SJCRH30 (cell line): Measurements from ENCODE around the gene ARHGAP27. TPM values are rescaled to one million over a fixed set of nuclear protein-coding genes. Genes with fewer than 3 reads are reported as not detected.

Experiments used
- DNase-seq, 2 experiments: peaks; one replicate each; pipeline ENCODE4 v3.0.0-alpha.2; 2015 to 2020
- H3K27ac ChIP-seq: fragments of 250-450 bp; sonication (Bioruptor Pico); 2 replicates; pipeline ENCODE4 v1.5.1; 2020; ENCODE audit warnings: mild to moderate bottlenecking, moderate library complexity
- H3K27me3 ChIP-seq: fragments of 250-450 bp; sonication (Bioruptor Pico); 2 replicates; pipeline ENCODE4 v1.5.1; 2020; ENCODE audit warnings: mild to moderate bottlenecking, moderate library complexity
- H3K36me3 ChIP-seq: fragments of 250-450 bp; sonication (Bioruptor Pico); 2 replicates; pipeline ENCODE4 v1.5.1; 2020; ENCODE audit warnings: mild to moderate bottlenecking, moderate library complexity
- H3K4me1 ChIP-seq: fragments of 250-450 bp; sonication (Bioruptor Pico); 2 replicates; pipeline ENCODE4 v1.5.1; 2020; ENCODE audit warnings: mild to moderate bottlenecking, moderate library complexity
- H3K4me3 ChIP-seq: fragments of 250-450 bp; sonication (Bioruptor Pico); 2 replicates; pipeline ENCODE4 v1.5.1; 2020; ENCODE audit warnings: mild to moderate bottlenecking, moderate library complexity
- H3K9me3 ChIP-seq: fragments of 250-450 bp; sonication (Bioruptor Pico); replicated peaks from 2 replicates; pipeline ENCODE4 v1.5.1; 2020; ENCODE audit warnings: mild to moderate bottlenecking, moderate library complexity
- total RNA-seq: library from RNA; depleted of rRNA; stranded (reverse); fragments of >200 nt; shearing (Covaris generic); gene quantifications from 2 replicates; pipeline ENCODE4 v1.2.3, GENCODE V29; 2014

ARHGAP27 gene
- total RNA-seq, 1 experiment from 2014 or later: 2.2 TPM

DNA sequence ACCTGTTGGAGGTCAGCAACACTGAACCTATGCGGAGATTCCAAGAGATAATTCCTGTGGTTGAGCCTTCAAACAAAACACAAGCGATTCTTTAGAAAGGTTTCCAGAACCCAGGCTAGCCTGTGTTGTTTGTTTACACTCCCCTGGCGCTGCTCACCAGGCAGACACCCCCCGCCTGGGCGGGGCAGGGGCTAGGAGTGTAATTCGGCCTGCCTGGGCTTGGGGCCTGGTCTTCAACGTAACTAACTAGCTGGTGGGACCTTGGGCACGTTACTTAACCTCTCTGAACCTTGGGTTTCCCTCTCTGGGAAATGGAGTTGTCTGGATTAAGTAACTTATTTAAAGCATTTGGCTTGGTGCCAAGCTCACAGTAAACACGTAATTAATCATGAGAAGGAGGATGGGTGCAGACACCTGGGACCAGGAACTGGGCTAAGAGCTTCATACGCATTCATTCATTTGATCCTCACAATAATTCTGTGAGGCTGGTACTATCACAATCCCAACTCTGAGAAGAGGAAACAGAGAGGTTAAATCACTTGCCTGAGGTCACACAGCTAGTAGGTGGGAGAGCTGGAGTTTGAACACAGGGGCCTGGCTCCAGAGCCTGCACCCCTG, 7.6 kb upstream of the ARHGAP27 start:
- Histone ChIP-seq H3K36me3 (no peaks in the 10 kb centered on the region), H3K4me1 (0 out of 2 replicates have a peak, but pooled peaks cover 5% of the 10 kb centered on the region), H3K9me3 (no peaks in the 10 kb centered on the region), H3K27me3 (no peaks in the 10 kb centered on the region), H3K4me3 (no peak overlapping the region), H3K27ac (no peak overlapping the region)
- no peak for DNase-seq

DNA sequence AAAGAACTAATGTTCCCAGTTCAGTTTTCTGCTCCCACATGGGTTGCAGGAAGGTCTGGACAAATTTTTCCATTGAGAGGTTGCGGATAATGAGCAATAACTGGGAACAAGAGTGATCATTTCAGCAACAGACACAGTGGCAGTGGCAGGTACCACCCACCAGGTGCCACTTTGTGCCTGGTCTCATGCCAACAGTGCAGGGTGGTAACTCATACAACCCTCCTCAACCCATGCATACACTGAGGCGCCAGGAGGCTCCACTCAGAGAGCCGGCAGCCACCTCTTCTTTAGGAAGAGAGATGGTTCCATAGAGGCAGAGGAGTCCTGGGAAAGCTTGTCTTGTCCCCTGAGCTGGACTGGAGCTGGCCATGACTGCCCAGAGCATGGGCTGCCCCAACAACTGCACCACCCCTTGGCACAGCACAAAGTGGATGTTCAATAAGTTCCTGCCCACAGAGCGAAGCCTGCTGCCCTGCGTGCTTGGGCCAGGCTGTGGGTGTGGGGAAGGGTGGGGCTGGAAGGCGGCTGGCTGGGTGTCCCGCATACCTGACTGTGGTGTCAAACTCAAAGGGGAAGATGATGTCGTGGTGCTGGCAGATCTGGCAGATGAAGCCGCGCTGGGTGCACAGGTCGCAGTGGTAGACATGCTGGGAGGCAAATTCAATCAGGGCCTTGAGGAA, 6.4 kb upstream of the ARHGAP27 start:
- DNase-seq: no peak
- Histone ChIP-seq H3K4me1 (0 out of 2 replicates have a peak, but pooled peaks cover 5% of the 10 kb centered on the region), H3K36me3 (no peaks in the 10 kb centered on the region), H3K4me3 (no peak overlapping the region), H3K27ac (no peak overlapping the region), H3K27me3 (no peaks in the 10 kb centered on the region), H3K9me3 (no peaks in the 10 kb centered on the region)

DNA sequence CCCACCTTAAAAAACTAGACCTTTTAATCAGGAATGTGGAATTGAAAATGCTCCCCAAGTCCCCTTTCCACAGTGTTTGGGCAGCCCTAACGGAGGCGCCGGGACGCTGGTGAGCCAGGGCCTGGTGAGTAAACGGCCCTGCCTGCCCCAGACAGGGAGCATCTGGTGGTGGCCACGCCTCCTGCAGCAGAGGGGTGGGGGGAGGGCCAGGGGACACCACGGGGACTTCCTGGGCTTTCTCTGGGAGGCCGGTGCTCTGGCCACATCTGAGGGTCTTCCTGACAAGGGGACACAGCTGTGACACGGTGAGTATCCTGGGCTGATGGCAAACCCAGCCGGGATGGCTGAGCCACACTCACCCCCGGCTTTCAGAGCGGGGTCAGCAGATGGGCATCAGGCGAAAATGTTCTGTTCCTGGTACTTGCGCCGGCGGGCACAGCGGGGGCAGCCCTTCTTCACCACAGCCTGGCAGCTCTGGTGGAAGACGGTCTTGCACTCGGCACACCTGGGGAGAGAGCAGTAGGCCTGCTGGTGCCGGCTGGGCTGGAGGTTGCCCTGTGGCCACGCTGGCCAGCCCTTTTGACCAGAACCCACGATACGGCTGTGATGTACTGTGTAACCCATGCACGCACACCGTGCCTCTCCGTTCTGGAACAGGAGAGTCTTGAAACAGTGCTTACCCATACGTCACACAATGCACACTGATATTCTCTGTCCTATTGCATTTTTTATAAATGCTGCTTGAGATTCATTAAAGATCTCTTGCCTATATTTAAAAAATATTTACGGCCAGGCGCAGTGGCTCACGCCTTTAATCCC, 5.0 kb upstream of the ARHGAP27 start:
- no peak overlapping the region for H3K27ac ChIP-seq
- DNase-seq: peak in 1 of 2 experiments; percentile 39
- H3K27me3 ChIP-seq: no peaks in the 10 kb centered on the region
- H3K4me1 ChIP-seq: 0 out of 2 replicates have a peak, but pooled peaks cover 5% of the 10 kb centered on the region
- no peaks in the 10 kb centered on the region for H3K9me3 ChIP-seq
- H3K36me3 ChIP-seq: no peaks in the 10 kb centered on the region
- H3K4me3 ChIP-seq: no peak overlapping the region

DNA sequence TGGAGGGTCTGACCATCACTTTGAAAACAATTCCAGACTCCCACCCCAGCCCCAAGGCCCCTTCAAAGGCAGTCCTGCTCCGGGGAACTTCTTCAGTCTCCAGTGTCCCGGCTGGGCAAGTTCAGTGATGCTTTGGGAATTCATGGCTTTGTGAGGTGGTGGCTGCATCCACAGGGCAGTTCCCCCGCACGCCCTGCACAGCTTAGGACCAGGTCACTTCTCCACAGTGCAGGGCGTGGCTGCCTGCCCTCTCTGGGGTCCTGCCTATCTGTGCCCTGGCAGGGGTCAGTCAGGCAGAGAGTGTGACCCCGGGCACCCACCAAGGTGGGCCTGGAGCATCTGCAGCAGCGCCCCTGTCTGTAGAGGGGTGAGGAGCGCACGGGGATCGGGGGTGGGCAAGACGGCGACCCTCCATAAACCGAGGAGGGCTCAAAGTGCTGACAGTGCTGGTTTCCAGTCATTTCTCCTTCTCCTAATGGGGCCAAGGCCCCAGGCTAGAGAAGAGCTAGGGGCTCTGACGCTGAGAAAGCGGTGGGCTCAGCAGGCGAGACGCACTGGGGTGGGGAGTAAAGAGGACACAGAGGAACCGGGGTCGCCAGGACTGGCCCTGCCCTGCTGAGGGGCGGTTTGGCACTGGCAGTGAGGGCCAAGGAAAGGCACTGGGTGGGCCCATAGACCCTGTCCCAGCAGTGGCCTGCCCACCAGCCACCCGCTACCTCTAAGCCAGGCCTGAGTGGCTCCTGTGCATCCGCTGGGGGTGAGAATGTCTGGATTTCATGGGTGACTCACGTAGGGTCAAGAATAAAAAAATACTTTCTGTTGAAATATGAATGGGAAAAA, 4.2 kb upstream of the ARHGAP27 start:
- no peak for DNase-seq
- Histone ChIP-seq H3K27ac (no peak overlapping the region), H3K36me3 (no peaks in the 10 kb centered on the region), H3K9me3 (no peaks in the 10 kb centered on the region), H3K4me1 (0 out of 2 replicates have a peak, but pooled peaks cover 5% of the 10 kb centered on the region), H3K4me3 (no peak overlapping the region), H3K27me3 (no peaks in the 10 kb centered on the region)

DNA sequence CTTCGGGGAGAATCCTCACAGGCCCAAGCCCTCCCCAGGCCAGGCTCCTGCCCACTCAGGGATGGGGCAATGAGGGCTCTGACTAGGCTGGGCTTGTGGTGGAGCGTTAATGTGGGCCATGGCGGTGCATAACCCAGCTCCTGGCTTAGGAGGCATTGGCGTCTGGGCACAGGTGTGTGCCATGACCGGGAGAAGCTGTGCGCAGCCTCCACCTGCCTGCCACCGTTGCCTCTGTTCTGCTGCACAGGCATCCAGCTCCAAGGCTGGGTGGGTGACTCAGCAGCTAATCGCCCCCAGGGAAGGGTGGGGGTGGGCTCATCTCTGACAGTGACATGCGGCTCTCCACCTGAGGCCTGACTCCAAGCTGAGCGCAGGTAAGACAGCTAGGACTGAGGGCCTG, 3.5 kb upstream of the ARHGAP27 start:
- 0 out of 2 replicates have a peak, but pooled peaks cover 5% of the 10 kb centered on the region for H3K4me1 ChIP-seq
- no peaks in the 10 kb centered on the region for H3K9me3 ChIP-seq
- no peak for DNase-seq
- H3K4me3 ChIP-seq: no peak overlapping the region
- no peaks in the 10 kb centered on the region for H3K27me3 ChIP-seq
- no peak overlapping the region for H3K27ac ChIP-seq
- no peaks in the 10 kb centered on the region for H3K36me3 ChIP-seq

DNA sequence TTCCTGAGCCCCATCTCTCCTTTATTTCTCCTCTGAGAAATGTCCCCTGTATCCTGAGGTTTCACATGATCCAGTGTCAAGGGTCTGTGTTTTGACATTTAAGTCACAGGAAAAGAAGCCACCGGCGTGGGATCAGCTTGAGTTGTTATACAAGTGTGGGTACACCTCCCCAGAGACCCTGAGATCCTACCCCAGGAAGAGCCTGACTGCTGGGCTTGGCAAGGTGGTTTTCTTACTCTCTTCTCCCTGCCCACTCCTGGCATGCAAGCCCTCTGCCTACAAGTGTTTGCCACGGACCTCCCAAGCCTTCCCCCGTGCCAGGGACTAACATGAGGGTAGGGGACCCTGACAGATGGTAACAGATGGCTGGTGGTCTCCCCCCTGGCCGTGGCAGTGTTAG, 2.8 kb upstream of the ARHGAP27 start:
- no peaks in the 10 kb centered on the region for H3K27me3 ChIP-seq
- no peak overlapping the region for H3K27ac ChIP-seq
- H3K9me3 ChIP-seq: no peaks in the 10 kb centered on the region
- H3K4me3 ChIP-seq: no peak overlapping the region
- no peaks in the 10 kb centered on the region for H3K36me3 ChIP-seq
- H3K4me1 ChIP-seq: 0 out of 2 replicates have a peak, but pooled peaks cover 5% of the 10 kb centered on the region
- no peak for DNase-seq

DNA sequence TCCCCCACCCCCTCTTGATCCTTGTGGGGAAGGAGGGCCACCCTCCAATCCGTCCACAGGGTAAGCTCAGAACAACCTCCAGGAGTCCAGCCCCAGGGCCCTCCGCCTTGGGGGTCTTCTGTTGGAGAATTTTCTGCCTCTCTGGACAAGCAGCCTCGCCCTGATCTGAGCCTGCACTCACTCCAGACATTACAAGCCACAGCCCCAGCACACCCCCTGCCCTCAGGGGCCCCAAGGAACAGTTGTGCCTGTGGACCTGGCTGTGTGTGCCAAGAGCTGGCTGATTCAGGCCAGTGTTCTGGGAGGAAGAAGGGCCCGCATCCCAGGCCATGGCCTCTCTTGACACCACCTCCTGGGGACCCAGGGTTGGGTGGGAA, 477 bp upstream of the ARHGAP27 start:
- Histone ChIP-seq H3K36me3 (no peaks in the 10 kb centered on the region), H3K9me3 (no peaks in the 10 kb centered on the region), H3K4me3 (no peak overlapping the region), H3K27ac (no peak overlapping the region), H3K4me1 (no peaks in the 10 kb centered on the region), H3K27me3 (no peaks in the 10 kb centered on the region)
- no peak for DNase-seq

DNA sequence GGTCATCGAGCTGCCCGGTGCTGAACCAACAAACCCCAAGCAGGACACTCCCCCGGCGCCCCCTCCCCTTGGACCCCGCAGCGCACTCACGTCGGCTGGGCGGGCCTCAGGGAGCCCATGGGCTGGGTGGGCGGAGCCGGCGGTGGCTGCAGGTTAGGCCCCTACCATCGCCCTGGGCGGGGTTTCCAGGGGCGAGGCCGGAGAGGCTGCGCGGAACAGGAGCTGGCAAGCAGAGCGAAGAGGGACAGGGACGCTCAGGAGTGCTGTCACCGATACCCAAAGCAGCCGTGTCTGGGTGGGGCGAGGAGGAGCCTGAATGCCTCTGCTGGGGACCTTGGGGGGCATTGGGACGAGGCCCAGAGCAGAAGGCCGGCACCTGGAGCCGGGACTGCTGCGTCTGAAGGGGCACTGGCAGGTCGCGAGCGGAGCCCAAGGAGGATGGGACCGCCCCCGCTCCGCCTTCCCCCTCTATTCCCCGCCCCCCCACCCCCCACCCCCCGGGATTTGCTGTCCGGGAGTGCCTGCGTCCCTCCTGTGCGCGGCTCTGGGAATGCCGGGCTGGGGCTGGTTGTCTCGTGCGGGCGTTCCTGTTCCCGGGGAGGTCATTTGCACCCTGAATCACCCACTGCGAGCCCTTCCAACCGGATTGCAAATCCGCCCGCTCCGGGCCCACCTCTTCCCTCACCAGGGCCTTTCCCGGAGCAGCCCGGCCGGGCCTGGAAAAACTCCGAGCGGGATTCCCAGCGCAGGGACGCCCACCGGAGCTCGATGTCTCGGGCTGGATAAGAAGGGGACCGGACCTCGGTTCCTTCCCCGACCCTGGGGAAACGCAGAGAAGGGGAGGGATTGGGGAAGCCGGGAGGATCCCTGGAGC, 902 bp downstream of the ARHGAP27 start:
- peak overlapping the region; percentile 58 for H3K4me3 ChIP-seq
- H3K36me3 ChIP-seq: no peaks in the 10 kb centered on the region
- H3K27ac ChIP-seq: no peak overlapping the region
- H3K27me3 ChIP-seq: no peaks in the 10 kb centered on the region
- no peaks in the 10 kb centered on the region for H3K4me1 ChIP-seq
- peak; percentile 51 to 63 for DNase-seq
- H3K9me3 ChIP-seq: no peaks in the 10 kb centered on the region

DNA sequence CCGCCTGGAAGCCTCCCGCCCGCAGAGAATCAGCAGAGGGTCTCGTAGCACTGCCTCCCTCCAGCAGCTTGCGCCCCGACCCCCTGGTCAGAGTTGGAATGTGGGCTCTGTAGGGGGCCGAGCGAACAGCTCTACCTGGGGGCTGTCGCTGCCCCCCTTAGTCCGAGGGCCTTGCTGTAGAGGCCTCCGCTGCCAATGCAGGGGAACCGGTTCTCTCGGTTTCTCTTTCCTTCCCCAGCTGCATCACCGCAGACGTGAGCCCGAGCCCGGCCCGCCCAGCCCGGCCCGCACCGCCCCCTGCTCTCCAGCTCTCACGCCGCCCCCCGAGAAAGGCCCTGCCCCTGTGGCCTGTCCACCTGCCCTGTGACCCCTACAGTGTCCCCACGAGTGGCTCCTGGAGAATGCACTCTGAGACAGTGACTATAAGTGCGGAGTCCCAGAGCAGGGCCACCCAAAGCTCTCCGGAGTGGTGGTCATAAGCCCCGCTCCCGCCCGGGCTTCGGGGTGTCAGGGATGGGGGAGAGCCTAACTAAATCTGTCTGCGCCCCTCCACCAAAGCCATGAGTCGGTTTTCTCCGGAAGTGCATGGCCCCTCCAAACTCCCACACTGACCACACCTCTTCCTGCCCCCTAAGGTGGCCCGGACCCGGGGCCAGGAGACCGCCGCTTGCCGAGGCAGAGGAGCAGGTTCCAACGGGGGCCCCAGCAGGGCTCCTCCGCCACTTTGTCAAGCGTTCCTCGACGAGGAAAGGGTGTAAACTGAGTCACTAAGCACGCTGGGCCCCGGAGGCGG, 1.7 kb downstream of the ARHGAP27 start:
- H3K4me1 ChIP-seq: no peaks in the 10 kb centered on the region
- no peaks in the 10 kb centered on the region for H3K36me3 ChIP-seq
- H3K27me3 ChIP-seq: no peaks in the 10 kb centered on the region
- peak overlapping the region; percentile 58 for H3K4me3 ChIP-seq
- H3K9me3 ChIP-seq: no peaks in the 10 kb centered on the region
- DNase-seq: no peak
- H3K27ac ChIP-seq: no peak overlapping the region

DNA sequence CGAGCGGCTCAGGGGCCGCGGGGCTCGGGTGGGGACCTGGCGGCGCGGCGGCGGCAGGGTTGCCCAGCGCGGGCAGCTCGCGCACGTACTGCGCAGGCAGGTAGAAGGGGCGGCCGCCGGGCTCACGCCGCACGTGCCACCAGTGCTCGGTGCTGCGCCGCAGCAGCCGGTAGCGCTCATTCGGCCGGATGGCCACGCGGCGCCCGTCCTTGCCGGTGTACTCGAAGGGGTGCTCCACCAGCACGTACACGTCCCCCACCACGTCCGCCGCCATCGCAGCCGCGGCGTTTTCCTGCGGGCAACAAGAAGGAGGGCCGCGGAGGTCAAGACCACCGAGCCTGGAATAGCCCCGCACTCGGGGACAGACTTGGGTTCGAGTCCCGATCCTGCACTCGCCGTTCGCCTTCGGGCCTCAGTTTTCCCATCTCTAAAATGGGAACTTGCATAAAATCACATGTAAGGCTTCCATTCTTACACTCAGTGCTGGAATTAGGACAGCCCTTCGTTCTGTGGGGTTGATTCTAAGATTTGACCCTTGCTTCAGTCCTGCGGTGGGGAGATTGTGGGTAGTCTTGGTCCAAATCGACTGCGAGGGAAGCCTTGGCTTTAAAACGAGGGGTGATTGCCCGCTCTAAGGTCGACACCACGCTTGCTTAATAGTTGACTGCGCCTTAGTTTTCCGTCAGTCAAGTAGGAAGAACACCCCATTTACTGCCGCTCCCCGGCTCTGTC, 2.5 kb downstream of the ARHGAP27 start:
- no peak for DNase-seq
- Histone ChIP-seq H3K27ac (no peak overlapping the region), H3K9me3 (no peaks in the 10 kb centered on the region), H3K4me3 (no peak overlapping the region), H3K36me3 (no peaks in the 10 kb centered on the region), H3K27me3 (no peaks in the 10 kb centered on the region), H3K4me1 (no peaks in the 10 kb centered on the region; the same call in 1 of the 2 replicates)

DNA sequence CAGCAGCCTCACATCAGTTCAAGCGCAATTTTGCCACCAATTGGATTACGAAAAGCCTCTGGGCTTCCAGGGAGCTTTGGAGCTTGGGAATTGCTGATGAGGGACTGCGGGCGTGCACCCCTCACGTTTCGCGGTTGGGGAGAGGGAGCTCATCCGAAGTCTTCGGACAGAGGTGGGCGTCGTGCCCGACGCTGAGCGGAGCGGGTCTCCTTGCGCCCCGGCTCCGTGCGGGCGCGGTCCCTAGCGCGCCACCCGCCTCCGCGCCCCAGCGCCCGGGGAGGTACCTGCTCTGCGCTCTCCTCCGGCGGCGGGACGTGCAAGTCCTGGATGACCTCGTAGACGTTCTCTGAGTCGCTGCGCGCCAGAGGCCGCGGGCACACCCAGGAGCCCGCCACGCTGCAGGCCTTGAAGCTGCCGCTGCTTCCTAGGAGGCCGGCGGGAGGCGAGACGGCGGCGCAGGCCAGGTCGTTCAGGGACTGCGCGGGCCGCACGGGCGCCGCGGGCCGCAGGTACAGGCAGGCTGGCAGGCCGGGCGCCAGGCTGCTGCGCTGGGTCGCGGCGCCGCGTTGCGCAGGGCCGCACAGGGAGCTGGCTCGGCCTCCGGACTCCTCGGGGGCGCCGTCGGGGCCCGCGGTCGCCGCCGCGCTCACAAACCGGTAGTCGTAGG, 3.2 kb downstream of the ARHGAP27 start:
- Histone ChIP-seq H3K27ac (no peak overlapping the region), H3K36me3 (no peaks in the 10 kb centered on the region), H3K4me3 (no peak overlapping the region), H3K4me1 (no peaks in the 10 kb centered on the region; the same call in 1 of the 2 replicates), H3K27me3 (no peaks in the 10 kb centered on the region), H3K9me3 (no peaks in the 10 kb centered on the region)
- DNase-seq: no peak

DNA sequence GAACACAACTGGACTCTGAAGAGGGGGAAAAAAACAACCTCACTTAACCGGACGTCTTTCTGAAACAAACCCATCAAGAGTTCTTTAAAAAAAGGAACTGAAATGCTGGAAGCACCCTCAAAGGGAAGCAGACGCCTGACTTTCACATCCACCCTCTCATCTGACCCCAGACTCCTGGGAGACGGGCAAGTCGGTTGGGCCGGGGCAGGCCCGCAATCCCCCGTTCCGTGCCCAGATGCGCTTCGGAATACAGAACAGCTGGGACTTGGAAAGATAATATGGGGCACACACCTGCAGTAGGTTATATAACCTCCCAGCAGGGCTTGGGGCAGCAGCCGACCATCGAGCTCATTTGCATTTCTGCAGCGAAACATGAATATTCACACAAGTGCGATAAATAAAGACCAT, 3.7 kb downstream of the ARHGAP27 start:
- Histone ChIP-seq H3K36me3 (no peaks in the 10 kb centered on the region), H3K27ac (no peak overlapping the region), H3K4me1 (no peaks in the 10 kb centered on the region; the same call in 1 of the 2 replicates), H3K9me3 (no peaks in the 10 kb centered on the region), H3K27me3 (no peaks in the 10 kb centered on the region), H3K4me3 (no peak overlapping the region)
- no peak for DNase-seq
